Medulla oblongata (tissue), 1 donor: ENCODE data around the gene TTC12.

Source experiments
- DNase-seq: peaks from one replicate; pipeline ENCODE4 v3.0.0-alpha.2; 2015; ENCODE audit errors: extremely low spot score

The TTC12 gene

GRCh38 chr11:113405724-113406478 is 91.5 kb downstream of the TTC12 start:
- no peak for DNase-seq

GRCh38 chr11:113407163-113407562 is 92.8 kb downstream of the TTC12 start:
- no peak for DNase-seq

GRCh38 chr11:113408206-113408605 is 93.8 kb downstream of the TTC12 start:
- DNase-seq: no peak

DNA sequence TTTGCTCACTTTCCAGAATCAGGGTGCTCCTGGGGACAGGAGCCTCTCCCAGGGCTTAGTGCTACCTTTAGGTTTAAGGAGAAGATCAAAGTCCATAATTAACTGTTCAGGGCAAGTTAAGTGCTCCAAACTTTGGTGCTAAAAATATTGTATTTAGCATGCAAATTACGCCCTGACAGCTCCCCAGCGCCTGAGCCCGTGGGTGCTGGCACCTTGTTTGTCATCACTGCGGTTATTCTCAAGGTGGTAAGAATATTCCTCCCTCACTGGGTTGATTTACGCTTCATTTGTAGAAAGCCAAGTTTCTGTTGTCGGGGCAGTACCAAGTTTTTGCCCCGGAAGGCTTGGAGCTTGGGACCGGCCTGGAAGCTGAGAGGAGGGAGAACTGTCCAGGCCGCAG is 94.5 kb downstream of the TTC12 start:
- no peak for DNase-seq

GRCh38 chr11:113409526-113409925 is 95.1 kb downstream of the TTC12 start:
- DNase-seq: no peak

GRCh38 chr11:113410414-113411135 is 96.2 kb downstream of the TTC12 start:
- no peak for DNase-seq

DNA sequence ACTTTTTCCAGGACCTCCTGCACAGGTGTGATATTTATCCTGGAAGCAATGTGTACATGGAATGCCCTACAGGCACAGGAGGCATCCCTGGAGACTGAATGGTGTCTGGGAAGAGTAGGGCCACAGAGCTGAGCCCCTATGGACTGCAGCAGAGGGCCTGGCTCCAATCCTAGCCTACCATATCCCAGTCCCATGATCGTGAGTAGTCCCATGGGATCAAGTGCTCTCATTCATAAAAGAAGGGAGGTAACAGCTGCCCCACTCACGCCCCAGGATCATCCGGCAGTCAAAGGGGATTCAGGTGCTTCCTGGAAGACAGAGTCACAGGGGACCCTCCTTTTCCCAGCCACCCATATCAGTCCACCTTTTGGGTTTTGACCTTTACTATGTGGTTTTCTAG is 97.2 kb downstream of the TTC12 start:
- no peak for DNase-seq

GRCh38 chr11:113412675-113413074 is 98.3 kb downstream of the TTC12 start:
- no peak for DNase-seq

DNA sequence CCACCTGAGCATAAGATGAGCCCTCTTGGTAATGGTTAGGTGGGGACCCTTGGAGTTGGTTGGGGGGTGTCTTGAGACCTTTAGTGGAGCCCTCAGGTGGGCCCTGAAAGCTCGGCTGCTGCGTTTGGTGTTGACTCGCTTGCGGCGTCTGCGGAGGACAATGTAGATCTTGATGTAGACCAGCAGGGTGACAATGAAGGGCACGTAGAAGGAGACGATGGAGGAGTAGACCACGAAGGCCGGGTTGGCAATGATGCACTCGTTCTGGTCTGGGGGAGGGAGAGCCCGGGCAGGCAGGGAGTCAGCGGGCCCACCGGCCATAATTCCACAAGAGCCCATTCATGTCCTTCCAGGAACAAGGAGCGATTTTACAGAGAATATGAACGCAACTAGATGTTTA is 101.0 kb downstream of the TTC12 start:
- DNase-seq: no peak
